Ovary (tissue), 3 donors: ENCODE measurements around the gene RAD52.

ENCODE experiments used
- EP300 ChIP-seq: sonication (generic); formaldehyde crosslinking; IDR thresholded peaks from one replicate; pipeline ENCODE4 v1.6.1; 2017; ENCODE audit warnings: antibody characterized with exemption
- POLR2A ChIP-seq: fragments of 450-650 bp; IDR thresholded peaks from one replicate; pipeline ENCODE4 v1.6.1; 2017; ENCODE audit warnings: antibody characterized with exemption, mild to moderate bottlenecking, moderate library complexity
- TF ChIP-seq, protein P1 (sequence below), 3 donors: fragments of 450-650 bp in 2 of 3; fragments of 200-600 bp in 1 of 3; IDR thresholded peaks; one replicate each; pipeline versions ENCODE4 v1.5.1 to v1.8.0; 2016 to 2022; ENCODE audit warnings: antibody characterized with exemption in 3 of 3, mild to moderate bottlenecking in 1 of 3
- donor health status: DM: no; HTN: no; CAD: no.

DNA sequence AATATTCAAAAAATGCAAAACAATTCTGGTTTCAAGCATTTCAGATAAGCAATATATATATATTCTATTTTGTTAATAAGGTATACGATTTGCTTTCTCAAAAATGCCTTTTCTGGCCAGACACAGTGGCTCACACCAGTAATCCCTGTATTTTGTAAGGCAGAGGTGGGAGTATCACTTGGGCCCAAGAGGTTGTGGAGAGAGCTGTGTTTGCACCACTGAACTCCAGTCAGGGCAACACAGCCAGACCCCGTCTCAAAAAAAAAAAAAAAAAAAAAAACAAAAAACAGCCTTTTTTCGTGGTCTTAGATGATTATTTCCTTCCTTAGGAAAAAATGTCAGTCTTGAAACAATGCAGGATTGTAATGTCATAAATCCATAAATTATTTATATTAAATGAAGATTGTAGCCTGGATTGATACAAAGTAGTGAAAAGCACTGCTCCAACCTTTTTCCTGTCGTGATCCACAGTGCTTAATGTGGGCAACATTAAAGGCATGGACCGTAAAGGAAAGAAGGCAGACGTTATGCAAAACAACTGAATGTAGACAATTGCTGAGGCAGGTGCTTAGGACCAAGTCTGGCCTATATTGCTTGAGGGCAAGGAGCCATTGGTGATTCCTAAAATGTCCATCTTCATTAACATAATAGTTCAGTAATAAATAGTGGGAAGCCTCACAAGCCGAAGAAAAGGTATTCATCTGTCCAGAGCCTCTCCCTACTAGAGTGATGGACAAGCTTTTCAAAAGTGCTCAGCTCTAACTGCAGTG is 36.8 kb downstream of the RAD52 start:
- TF ChIP-seq POLR2A (no peak), EP300 (no peak)
- TF ChIP-seq, protein P1, sequence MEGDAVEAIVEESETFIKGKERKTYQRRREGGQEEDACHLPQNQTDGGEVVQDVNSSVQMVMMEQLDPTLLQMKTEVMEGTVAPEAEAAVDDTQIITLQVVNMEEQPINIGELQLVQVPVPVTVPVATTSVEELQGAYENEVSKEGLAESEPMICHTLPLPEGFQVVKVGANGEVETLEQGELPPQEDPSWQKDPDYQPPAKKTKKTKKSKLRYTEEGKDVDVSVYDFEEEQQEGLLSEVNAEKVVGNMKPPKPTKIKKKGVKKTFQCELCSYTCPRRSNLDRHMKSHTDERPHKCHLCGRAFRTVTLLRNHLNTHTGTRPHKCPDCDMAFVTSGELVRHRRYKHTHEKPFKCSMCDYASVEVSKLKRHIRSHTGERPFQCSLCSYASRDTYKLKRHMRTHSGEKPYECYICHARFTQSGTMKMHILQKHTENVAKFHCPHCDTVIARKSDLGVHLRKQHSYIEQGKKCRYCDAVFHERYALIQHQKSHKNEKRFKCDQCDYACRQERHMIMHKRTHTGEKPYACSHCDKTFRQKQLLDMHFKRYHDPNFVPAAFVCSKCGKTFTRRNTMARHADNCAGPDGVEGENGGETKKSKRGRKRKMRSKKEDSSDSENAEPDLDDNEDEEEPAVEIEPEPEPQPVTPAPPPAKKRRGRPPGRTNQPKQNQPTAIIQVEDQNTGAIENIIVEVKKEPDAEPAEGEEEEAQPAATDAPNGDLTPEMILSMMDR (IDR thresholded peaks at IDR 0.05), result no peak
